Lower lobe of right lung (tissue), 2 donors: ENCODE measurements around the gene PI4KA. TPM values are rescaled to one million over a fixed set of nuclear protein-coding genes. Genes with fewer than 3 reads are reported as not detected.

ENCODE experiments used
- ATAC-seq, 2 donors: fragments of 200-7000 bp; cut with Tn5 transposase; one replicate each; pipeline ENCODE4 v1.9.1; 2020 to 2022; ENCODE audit warnings: mild to moderate bottlenecking in 2 of 2, moderate library complexity in 2 of 2
- DNase-seq: peaks from one replicate; pipeline ENCODE4 v3.0.0-alpha.2; 2020
- H3K27ac ChIP-seq: fragments of 200-600 bp; one replicate; pipeline ENCODE4 v1.8.0; 2022
- H3K27me3 ChIP-seq: fragments of 200-600 bp; one replicate; pipeline ENCODE4 v1.8.0; 2022; ENCODE audit warnings: low read depth
- H3K36me3 ChIP-seq: fragments of 200-600 bp; one replicate; pipeline ENCODE4 v1.8.0; 2022; ENCODE audit warnings: mild to moderate bottlenecking
- H3K4me1 ChIP-seq: fragments of 200-600 bp; one replicate; pipeline ENCODE4 v1.8.0; 2022
- H3K4me3 ChIP-seq: fragments of 200-600 bp; one replicate; pipeline ENCODE4 v1.8.0; 2022; ENCODE audit warnings: mild to moderate bottlenecking
- H3K9me3 ChIP-seq: fragments of 200-600 bp; one replicate; pipeline ENCODE4 v1.8.0; 2022
- intact Hi-C: fragments of 100-400 bp; cut with DNase I; formaldehyde crosslinking; loops from one replicate; pipeline ENCODE4 v1.11.0; 2022
- total RNA-seq: library from RNA; stranded (reverse); fragmentation: NEBNext Ultra II Directional; extraction: Animal tissue kit (Norgen Biotek cat#: 25700); gene quantifications from one replicate; pipeline ENCODE4 v1.2.1, GENCODE V29; 2021
- TF ChIP-seq, protein P1 (sequence below): fragments of 200-600 bp; IDR thresholded peaks from one replicate; pipeline ENCODE4 v1.8.0; 2022; ENCODE audit warnings: antibody characterized with exemption, mild to moderate bottlenecking
- donor health status: DM: no; HTN: yes; CAD: no; lungs with severe emphysema.

Gene PI4KA
- total RNA-seq, 1 donor from 2014 or later: 109 TPM

DNA sequence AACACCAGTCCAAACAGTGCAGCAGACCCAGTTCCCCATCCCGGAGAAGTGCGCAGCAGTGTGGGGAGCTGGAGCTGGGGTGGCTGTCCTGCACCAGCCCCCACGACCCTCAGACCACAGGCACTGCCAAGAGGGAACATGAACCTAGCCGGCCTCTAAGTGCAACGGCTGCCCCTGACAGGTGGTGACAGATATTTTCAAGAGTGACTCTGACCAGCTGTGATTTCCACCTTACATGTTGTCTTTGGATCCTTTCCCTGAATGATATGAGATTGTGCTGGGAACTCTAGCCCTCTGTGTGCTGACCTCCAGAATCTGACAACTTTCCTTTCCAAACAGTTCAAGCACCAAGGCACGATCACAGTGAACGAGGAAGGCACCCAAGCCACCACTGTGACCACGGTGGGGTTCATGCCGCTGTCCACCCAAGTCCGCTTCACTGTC is 72.1 kb downstream of the PI4KA start:
- TF ChIP-seq, protein P1, sequence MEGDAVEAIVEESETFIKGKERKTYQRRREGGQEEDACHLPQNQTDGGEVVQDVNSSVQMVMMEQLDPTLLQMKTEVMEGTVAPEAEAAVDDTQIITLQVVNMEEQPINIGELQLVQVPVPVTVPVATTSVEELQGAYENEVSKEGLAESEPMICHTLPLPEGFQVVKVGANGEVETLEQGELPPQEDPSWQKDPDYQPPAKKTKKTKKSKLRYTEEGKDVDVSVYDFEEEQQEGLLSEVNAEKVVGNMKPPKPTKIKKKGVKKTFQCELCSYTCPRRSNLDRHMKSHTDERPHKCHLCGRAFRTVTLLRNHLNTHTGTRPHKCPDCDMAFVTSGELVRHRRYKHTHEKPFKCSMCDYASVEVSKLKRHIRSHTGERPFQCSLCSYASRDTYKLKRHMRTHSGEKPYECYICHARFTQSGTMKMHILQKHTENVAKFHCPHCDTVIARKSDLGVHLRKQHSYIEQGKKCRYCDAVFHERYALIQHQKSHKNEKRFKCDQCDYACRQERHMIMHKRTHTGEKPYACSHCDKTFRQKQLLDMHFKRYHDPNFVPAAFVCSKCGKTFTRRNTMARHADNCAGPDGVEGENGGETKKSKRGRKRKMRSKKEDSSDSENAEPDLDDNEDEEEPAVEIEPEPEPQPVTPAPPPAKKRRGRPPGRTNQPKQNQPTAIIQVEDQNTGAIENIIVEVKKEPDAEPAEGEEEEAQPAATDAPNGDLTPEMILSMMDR: no peak
- H3K4me3 ChIP-seq: no peak overlapping the region
- DNase-seq (no peak), ATAC-seq (no peak)
- no peaks in the 10 kb centered on the region for H3K4me1 ChIP-seq
- intact Hi-C loops: no loop called here
- H3K27ac ChIP-seq: no peak overlapping the region
- peaks cover 85% of the 10 kb centered on the region for H3K36me3 ChIP-seq
- H3K27me3 ChIP-seq: no peaks in the 10 kb centered on the region
- H3K9me3 ChIP-seq: no peaks in the 10 kb centered on the region

DNA sequence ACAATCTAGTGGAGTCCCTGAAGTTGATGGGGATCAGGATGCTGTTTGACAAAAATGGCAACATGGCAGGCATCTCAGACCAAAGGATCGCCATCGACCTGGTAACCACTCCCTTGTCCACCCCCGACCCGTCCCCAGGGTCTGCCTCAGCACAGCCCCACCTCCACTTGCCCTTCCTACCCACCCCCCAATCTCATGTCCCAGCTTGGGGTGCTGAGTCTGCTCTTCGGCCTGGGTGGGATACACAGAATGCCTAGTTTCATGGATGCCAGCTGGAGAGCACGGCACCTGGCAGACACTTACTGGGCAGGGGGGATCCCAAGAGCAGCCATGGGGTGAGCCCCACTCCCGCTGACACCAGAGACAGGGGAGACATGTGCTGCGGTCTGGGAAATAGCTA is 72.6 kb downstream of the PI4KA start:
- intact Hi-C loops: no loop called here
- H3K36me3 ChIP-seq: peaks cover 85% of the 10 kb centered on the region

GRCh38 chr22:20785415-20785814 is 73.2 kb downstream of the PI4KA start:
- Histone ChIP-seq H3K4me1 (no peaks in the 10 kb centered on the region), H3K27ac (no peak overlapping the region), H3K27me3 (no peaks in the 10 kb centered on the region), H3K4me3 (no peak overlapping the region), H3K9me3 (no peaks in the 10 kb centered on the region), H3K36me3 (peaks cover 85% of the 10 kb centered on the region)
- ATAC-seq: no peak
- no peak for DNase-seq
- intact Hi-C loops: no loop called here
- TF ChIP-seq, protein P1: no peak

More for the DNA sequence above, 72.6 kb downstream of the PI4KA start:
- Histone ChIP-seq H3K4me3 (no peak overlapping the region), H3K9me3 (no peaks in the 10 kb centered on the region), H3K27ac (no peak overlapping the region), H3K27me3 (no peaks in the 10 kb centered on the region), H3K4me1 (no peaks in the 10 kb centered on the region)
- no peak for ATAC-seq
- TF ChIP-seq, protein P1: no peak
- DNase-seq: no peak

DNA sequence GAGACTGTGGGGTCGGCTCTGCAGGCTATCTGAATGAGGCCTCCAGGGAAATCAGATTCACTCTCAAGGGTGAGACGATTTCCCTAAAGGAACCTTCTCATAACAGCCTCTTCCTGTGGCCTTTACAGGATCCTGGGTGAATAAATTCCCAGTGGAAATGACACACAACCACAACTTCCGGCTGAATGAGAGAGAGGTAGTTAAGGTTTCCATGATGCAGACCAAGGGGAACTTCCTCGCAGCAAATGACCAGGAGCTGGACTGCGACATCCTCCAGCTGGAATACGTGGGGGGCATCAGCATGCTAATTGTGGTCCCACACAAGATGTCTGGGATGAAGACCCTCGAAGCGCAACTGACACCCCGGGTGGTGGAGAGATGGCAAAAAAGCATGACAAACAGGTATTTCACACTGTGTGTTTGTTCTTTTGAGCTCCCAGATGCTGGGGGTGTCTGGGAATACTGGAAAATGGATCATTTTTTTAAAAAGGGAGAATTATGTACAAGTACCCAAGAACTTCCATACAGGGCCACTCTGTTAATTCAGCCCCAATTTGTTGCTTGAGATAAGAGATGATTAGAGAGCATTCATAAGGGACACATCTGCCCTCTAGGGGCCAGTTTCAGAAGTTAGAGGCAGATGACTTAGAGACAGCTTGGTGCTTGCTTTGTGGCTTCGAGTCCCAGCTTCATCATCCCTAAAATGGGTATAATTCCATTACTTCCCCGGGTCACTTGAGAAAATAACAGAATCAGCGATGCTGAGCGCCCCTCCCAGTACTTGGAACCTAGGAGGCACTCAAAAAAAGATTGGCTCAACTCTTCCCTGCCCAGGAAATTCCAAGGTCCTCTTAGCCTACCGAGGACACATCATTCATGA is 74.5 kb downstream of the PI4KA start:
- no peak overlapping the region for H3K4me3 ChIP-seq
- H3K27ac ChIP-seq: no peak overlapping the region
- intact Hi-C loops: no loop called here
- peak; percentile 59 to 76 for ATAC-seq
- no peaks in the 10 kb centered on the region for H3K4me1 ChIP-seq
- no peaks in the 10 kb centered on the region for H3K27me3 ChIP-seq
- no peak for DNase-seq
- TF ChIP-seq, protein P1: peak; percentile 69
- no peaks in the 10 kb centered on the region for H3K9me3 ChIP-seq
- H3K36me3 ChIP-seq: peaks cover 81% of the 10 kb centered on the region

- no peak overlapping the region for H3K27ac ChIP-seq
- TF ChIP-seq, protein P1: no peak
Measured at GRCh38 chr22:20783300-20783673, 75.3 kb downstream of the PI4KA start.

More at GRCh38 chr22:20783300-20783673, 75.3 kb downstream of the PI4KA start:
- H3K4me3 ChIP-seq: no peak overlapping the region
- H3K4me1 ChIP-seq: peaks cover 4% of the 10 kb centered on the region
- H3K9me3 ChIP-seq: no peaks in the 10 kb centered on the region
- H3K27me3 ChIP-seq: no peaks in the 10 kb centered on the region
- H3K36me3 ChIP-seq: peaks cover 81% of the 10 kb centered on the region
- ATAC-seq: no peak
- no peak for DNase-seq
- intact Hi-C loops: no loop called here
